ENCODE data around the gene DGKD. TPM values are rescaled to one million over a fixed set of nuclear protein-coding genes. Genes with fewer than 3 reads are reported as not detected.

DGKD gene
- total RNA-seq, 1 donor from 2014 or later: 49.5 TPM

DNA sequence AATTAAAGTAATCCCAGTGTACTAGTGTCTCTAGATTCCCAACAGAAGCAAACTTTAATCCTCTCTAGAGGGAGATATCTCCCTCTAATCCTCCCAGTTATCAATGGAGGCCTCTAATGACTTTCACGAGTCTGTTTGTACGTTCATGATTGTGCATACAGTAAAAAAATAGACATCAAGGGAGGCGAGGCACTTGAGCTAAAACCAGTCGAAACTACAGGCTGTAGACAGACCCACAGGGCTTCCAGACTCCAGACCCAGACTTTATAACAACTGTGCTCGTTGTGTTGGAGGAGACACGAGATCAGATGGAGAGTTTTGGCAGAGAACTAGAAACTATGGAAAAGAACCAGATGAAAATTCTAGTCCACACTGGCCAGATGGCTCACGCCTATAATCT lies 7.0 kb downstream of the DGKD start:
- Mint-ChIP-seq H3K27me3 (peaks cover under 1% of the 10 kb centered on the region), H3K27ac (no peak overlapping the region), H3K36me3 (ENCODE audit: insufficient read depth) (peaks cover 3% of the 10 kb centered on the region), H3K4me1 (ENCODE audit: low read depth) (peaks cover 10% of the 10 kb centered on the region), H3K9me3 (ENCODE audit: low read depth) (no peaks in the 10 kb centered on the region), H3K4me3 (ENCODE audit: low read depth) (no peak overlapping the region)
- no peak for DNase-seq (ENCODE audit: low spot score, unreplicated experiment)
- no peak for TF ChIP-seq CTCF (IDR thresholded peaks at IDR 0.05; ENCODE audit: unreplicated experiment)

GRCh38 chr2:233362742-233363141 lies 8.4 kb downstream of the DGKD start:
- no peak for DNase-seq (ENCODE audit: low spot score, unreplicated experiment)
- peaks cover 2% of the 10 kb centered on the region for H3K36me3 Mint-ChIP-seq (ENCODE audit: insufficient read depth)
- peaks cover 1% of the 10 kb centered on the region for H3K4me1 Mint-ChIP-seq (ENCODE audit: low read depth)
- no peak for TF ChIP-seq CTCF (IDR thresholded peaks at IDR 0.05; ENCODE audit: unreplicated experiment)
- no peaks in the 10 kb centered on the region for H3K27me3 Mint-ChIP-seq
- no peak overlapping the region for H3K27ac Mint-ChIP-seq
- no peak overlapping the region for H3K4me3 Mint-ChIP-seq (ENCODE audit: low read depth)
- no peaks in the 10 kb centered on the region for H3K9me3 Mint-ChIP-seq (ENCODE audit: low read depth)

DNA sequence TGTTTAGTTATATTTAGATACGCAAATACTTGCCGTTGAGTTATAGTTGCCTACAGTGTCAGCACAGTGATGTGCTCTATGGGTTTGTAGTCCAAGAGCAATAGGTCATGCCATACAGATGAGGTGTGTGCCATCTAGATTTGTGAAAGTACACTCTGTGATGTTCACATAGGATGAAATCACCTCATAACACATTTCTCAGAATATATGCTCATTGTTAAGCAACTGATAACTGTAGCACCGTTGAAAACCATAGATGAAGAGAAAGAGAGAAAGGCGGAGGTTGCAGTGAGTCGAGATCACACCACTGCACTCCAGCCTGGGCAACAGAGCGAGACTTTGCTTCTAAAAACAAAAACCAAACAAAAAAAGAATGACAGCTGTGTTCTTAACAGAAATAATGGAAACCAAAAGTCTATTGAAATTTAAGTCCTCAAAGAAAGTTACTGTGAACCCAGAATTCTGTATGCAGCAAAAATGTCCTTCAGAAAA lies 9.5 kb downstream of the DGKD start:
- Mint-ChIP-seq H3K4me1 (ENCODE audit: low read depth) (peaks cover 1% of the 10 kb centered on the region), H3K27me3 (no peaks in the 10 kb centered on the region), H3K27ac (no peak overlapping the region), H3K36me3 (ENCODE audit: insufficient read depth) (peaks cover 2% of the 10 kb centered on the region), H3K4me3 (ENCODE audit: low read depth) (no peak overlapping the region), H3K9me3 (ENCODE audit: low read depth) (no peaks in the 10 kb centered on the region)
- no peak for DNase-seq (ENCODE audit: low spot score, unreplicated experiment)
- no peak for TF ChIP-seq CTCF (IDR thresholded peaks at IDR 0.05; ENCODE audit: unreplicated experiment)

GRCh38 chr2:233365861-233366520 lies 11.7 kb downstream of the DGKD start:
- no peaks in the 10 kb centered on the region for H3K9me3 Mint-ChIP-seq (ENCODE audit: low read depth)
- no peak overlapping the region for H3K4me3 Mint-ChIP-seq (ENCODE audit: low read depth)
- no peaks in the 10 kb centered on the region for H3K27me3 Mint-ChIP-seq
- TF ChIP-seq CTCF (IDR thresholded peaks at IDR 0.05; ENCODE audit: unreplicated experiment): no peak
- no peak overlapping the region for H3K27ac Mint-ChIP-seq
- peaks cover 2% of the 10 kb centered on the region for H3K36me3 Mint-ChIP-seq (ENCODE audit: insufficient read depth)
- DNase-seq (ENCODE audit: low spot score, unreplicated experiment): no peak
- H3K4me1 Mint-ChIP-seq (ENCODE audit: low read depth): peaks cover 1% of the 10 kb centered on the region

DNA sequence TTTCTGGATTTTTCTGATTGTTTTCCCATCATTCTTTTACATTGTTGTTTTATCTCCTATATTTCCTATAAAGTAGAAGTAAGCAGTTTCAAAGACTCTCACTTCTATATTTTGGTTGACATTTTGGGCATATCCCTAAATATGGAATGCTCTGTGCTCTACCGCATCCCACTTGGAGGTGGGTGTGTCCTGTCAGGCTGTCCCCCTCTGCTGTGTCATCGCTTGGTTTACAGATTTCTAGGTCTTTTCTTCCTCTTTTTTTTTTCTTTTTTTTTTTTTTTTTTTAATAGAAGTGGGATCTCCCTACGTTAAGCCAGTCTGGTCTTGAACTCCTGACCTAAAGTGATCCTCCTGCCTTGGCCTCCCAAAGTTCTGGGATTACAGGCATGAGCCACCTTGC lies 13.3 kb downstream of the DGKD start:
- no peak for TF ChIP-seq CTCF (IDR thresholded peaks at IDR 0.05; ENCODE audit: unreplicated experiment)
- peaks cover 2% of the 10 kb centered on the region for H3K36me3 Mint-ChIP-seq (ENCODE audit: insufficient read depth)
- no peaks in the 10 kb centered on the region for H3K4me1 Mint-ChIP-seq (ENCODE audit: low read depth)

More for the DNA sequence above, 13.3 kb downstream of the DGKD start:
- no peak for DNase-seq (ENCODE audit: low spot score, unreplicated experiment)
- Mint-ChIP-seq H3K4me3 (ENCODE audit: low read depth) (no peak overlapping the region), H3K27me3 (no peaks in the 10 kb centered on the region), H3K9me3 (ENCODE audit: low read depth) (no peaks in the 10 kb centered on the region), H3K27ac (no peak overlapping the region)

All from progenitor cell of endocrine pancreas (in vitro differentiated cells).